NOMO-1 (cell line): Measurements from ENCODE around the gene IKZF1.

Experiments
- DNase-seq, 2 experiments: peaks; one replicate each; lab custom pipeline; 2025; ENCODE audit not compliant: unreplicated experiment in 2 of 2; lab: John Stamatoyannopoulos, UW

Gene IKZF1

GRCh38 chr7:50431722-50432305, 127.3 kb downstream of the IKZF1 start:
- DNase-seq = no peak

GRCh38 chr7:50436133-50436806, 131.8 kb downstream of the IKZF1 start:
- DNase-seq = no peak

GRCh38 chr7:50446542-50446960, 142.0 kb downstream of the IKZF1 start:
- peak in 1 of 2 experiments; percentile 62 for DNase-seq

- no peak for DNase-seq
These were observed 144.3 kb downstream of the IKZF1 start for GRCh38 chr7:50448823-50449222.

GRCh38 chr7:50449501-50449880, 145.0 kb downstream of the IKZF1 start:
- no peak for DNase-seq

- peak; percentile 76 to 88 for DNase-seq
These were observed 145.5 kb downstream of the IKZF1 start, which contains the start of gene FIGNL1 for GRCh38 chr7:50449881-50450589. FIGNL1 (minus strand) TSS chr7:50450350; CDS start chr7:50447287, 3,063 bp downstream.

GRCh38 chr7:50450590-50451032, 146.1 kb downstream of the IKZF1 start:
- DNase-seq = peak in 1 of 2 experiments; percentile 3
